ENCODE results near the gene CDC42EP5.
"Not testable (repeated sequence)": the region's sequence is repeated elsewhere in the genome, so short reads cannot be mapped to it uniquely, and the experiment has no call there.

CDC42EP5 gene, protein sequence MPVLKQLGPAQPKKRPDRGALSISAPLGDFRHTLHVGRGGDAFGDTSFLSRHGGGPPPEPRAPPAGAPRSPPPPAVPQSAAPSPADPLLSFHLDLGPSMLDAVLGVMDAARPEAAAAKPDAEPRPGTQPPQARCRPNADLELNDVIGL

DNA sequence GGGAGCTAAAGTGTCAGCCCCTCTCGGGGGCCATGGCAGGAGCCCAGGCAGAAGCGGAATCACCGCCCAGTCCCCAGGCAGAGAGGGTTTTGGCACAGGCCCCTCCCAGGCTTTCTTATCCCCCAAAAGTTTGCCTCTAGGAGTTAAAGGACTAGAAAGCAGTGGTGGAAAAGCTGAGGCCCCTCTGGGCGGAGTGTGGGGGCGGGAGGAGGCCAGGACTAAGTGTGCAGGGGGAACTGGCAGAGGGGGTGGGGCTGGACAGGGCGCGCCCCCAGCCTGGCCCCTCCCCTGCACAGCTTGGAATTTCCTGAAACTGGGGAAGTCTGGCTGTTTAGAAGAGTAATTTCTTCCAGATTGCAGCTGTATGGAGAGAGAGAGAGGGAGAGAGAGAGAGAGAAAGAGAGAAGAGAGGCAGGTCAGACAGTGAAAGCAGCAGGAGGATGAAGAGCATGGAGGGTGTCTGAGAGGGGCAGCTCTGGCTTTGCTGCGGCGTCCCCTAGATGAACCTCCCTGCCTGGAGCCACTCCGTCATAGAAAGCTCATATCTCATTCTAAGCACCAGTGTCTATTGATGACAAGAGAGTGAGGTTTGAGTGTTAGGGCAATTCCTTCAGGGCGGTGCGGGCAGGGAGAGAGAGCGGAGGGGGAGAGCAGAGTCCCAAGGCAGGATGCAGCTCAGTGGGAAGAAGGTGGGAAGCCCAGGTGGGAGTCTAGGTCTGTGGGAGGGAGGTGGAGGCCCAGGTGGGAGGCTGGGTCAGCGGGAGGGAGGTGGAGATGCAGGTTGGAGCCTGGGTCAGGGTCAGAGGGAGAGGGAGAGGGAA, at the start of gene CDC42EP5:
CDC42EP5 (minus strand) TSS at position 226 of the 821 bp plus-strand sequence. CDS start 7,749 bp downstream, outside the sequence.
- peak; percentile 97 for DNase-seq

DNA sequence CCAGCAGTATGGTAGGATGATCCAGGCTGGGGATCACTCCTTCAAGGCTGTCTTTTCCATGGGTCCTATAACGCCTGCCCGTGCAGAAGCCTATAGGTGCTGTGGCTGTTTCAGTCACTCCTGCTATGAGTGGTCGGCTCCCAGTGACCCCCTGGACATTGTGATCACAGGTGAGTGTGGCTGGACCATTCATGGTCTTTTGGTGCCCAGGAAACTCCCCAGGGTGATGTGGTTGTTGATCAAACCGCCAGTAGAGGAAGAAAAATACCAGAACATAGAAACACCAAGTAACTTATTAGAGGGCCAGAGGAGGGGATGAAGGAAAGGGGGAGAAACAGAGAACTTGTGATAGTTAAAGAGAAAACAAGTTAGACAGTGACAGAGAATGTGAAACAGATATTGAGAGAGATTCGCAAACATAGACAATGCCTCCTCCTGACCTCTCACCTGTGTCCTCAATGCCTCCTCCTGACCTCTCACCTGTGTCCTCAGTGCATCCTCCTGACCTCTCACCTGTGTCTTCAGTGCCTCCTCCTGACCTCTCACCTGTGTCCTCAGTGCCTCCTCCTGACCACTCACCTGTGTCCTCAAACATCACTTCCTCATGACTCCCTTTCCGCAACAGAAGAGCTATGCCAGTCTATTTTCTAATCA, 48.9 kb upstream of the CDC42EP5 start:
- DNase-seq, result no peak

GRCh38 chr19:54521022-54521859, 48.1 kb upstream of the CDC42EP5 start:
- DNase-seq, result no peak

DNA sequence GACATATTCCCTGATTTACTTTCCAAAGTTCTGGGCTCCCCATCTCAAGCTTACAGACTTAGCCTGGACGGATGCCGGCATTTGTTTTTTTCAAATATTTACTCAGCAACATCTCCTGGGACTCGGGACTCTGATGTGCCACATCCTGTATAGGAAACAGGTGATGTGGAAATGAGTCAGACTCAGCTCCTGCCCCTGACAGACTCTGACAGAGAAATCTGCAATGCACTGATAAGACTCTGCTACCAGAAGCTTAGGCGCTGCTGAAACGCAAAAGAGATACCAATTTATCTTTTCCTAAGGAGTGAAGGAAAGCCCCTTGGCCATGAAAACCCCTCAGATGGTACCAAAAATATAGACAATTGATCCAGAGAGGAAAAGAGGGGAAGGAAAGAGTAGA, 45.7 kb upstream of the CDC42EP5 start:
- DNase-seq, result no peak

- DNase-seq, result peak; percentile 76
These were observed 44.4 kb upstream of the CDC42EP5 start for GRCh38 chr19:54517483-54517882.

DNA sequence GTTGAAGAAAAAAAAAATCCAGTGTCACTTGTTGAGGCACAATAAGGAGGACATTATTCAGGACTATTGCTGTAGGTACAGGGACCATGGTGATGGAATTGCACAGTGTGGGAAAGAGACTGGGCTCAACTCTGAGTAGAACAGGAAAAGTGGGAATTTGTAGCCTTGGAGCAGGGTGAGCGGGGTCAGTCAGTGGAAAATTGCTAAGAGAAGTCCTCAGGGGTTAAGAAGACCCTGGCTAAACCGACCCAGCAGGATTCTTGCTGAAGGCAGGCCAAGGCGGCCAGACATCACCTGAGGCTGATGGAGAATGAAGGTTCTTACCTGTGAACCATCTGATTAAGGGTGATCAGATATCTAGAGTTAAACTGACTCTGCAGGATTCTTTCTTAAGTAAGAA, 42.1 kb upstream of the CDC42EP5 start:
- no peak for DNase-seq

GRCh38 chr19:54509200-54509940, 36.3 kb upstream of the CDC42EP5 start:
- DNase-seq, result not testable (repeated sequence)

DNA sequence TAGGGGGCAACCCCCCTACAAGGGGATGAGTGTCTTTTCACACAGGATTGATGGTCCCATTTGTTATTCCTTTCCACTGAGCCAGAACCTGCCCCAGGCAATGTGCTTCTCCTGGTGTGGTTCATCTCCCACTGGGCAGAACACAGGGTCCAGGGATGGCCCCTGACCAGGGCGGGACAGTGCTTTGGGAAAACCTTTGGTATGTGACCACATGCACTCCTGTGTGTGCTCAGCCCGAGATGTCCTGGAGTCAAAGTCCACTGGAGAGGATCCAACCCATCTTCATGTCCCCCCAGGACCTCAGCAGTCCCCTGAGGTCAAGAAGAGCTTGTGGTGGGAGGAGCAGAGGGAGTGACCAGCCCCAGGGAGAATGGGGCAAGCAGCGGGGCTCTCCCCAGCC, 35.4 kb upstream of the CDC42EP5 start:
- DNase-seq, result not testable (repeated sequence)

- DNase-seq, result no peak
These were observed 34.7 kb upstream of the CDC42EP5 start for GRCh38 chr19:54507824-54508223.

GRCh38 chr19:54507038-54507717, 34.1 kb upstream of the CDC42EP5 start:
- DNase-seq, result not testable (repeated sequence)

DNA sequence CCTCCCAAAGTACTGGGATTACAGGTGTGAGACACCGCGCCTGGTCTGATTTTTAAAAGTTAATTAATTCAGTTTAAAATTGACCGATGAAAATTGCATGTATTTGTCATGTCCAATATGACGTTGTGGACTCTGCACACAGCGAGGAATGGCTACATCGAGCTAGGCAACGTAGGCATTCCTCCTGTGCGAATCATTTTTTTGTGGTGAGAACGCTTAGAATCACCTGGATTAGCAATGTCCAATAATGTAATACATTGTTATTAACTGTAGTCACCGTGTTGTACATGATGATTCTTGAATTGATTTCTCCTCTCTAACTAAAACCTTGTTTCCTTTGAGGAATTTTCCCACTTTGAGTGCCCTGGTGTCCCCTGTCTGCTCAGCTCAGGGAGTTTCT, 33.0 kb upstream of the CDC42EP5 start:
- no peak for DNase-seq

DNA sequence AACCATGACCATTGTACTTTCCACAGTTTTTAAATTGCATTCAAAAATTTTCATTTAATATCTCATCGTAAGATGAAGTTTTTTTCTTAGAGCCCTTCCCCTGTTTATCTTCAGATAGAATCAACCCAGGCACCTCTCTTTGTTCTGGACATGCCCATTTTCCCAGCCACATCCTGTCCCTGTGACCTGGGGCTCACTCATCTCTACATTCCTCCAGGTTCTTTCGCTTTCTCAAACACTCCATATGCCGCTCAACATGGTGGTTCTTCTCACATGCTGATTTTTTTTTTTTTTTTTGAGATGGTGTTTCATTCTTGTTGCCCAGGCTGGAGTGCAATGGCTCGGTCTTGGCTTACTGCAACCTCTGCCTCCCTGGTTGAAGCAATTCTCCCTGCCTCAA, 32.4 kb upstream of the CDC42EP5 start:
- not testable (repeated sequence) for DNase-seq

DNA sequence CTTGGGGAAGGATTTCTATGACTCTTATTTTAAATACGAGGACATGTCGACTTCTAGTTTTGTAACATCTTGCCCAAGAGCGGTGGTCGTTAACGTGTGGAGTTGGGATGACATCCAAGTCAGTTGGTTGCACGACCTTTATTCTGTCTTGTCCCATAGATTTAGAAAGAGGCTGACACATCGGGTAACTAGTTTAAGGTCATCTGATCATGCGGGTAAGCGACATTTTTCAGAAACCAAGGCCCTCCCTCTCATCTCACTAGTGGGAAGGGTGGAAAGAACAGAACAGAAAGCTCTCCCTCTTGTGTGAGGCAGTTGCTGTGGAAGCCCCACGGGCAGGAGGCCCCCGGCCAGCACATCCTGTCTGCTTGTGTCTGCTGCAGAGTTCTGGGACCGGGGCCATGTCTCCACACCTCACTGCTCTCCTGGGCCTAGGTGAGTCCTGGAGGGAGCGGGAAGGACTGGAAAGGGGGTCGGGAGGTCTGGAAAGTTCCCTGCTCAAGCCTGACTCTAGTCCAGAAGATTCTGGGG, 29.5 kb upstream of the CDC42EP5 start, which contains the start of gene LAIR2:
LAIR2 (plus strand) TSS at position 314 of the 531 bp plus-strand sequence; CDS start at position 402, 88 bp downstream.
- DNase-seq, result no peak

DNA sequence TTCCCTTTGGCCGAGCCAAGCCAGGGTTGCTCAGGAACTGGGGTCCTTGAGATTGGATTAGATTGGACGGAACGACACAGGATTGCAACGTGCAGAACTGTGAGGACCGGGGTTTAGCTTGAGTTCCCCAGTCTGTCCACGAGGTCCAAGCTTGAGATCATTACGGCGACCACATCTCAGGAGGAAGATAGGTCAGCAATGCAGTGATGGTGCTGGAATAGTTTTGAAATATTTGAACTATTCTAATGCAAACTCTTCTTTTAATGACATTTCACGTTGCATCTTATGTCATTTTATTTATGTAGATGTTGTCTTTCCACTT, 25.3 kb upstream of the CDC42EP5 start:
- not testable (repeated sequence) for DNase-seq

- DNase-seq, result not testable (repeated sequence)
These were observed 24.8 kb upstream of the CDC42EP5 start for GRCh38 chr19:54497747-54498450.

DNA sequence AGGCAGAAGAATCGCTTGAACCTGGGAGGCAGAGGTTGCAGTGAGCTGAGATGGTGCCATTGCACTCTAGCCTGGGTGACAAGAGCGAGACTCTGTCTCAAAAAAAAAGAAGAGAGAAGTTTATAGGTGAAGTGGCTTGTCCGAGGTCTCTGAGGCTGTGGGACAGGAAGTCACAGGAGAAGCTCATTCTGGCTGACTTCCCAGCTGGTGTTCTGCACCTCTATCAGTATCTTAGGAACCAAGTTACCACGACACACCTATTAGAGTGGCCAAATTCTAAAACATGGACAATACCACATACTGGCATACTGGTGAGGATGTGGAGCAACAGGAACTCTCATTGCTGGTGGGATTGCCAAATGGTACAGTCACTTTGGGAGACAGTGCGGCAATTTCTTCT, 22.2 kb upstream of the CDC42EP5 start:
- not testable (repeated sequence) for DNase-seq

- no peak for DNase-seq
These were observed 21.0 kb upstream of the CDC42EP5 start for GRCh38 chr19:54493967-54494585.

- DNase-seq, result not testable (repeated sequence)
These were observed 20.0 kb upstream of the CDC42EP5 start for GRCh38 chr19:54493056-54493455.

- no peak for DNase-seq
These were observed 19.5 kb upstream of the CDC42EP5 start for GRCh38 chr19:54492568-54492967.

DNA sequence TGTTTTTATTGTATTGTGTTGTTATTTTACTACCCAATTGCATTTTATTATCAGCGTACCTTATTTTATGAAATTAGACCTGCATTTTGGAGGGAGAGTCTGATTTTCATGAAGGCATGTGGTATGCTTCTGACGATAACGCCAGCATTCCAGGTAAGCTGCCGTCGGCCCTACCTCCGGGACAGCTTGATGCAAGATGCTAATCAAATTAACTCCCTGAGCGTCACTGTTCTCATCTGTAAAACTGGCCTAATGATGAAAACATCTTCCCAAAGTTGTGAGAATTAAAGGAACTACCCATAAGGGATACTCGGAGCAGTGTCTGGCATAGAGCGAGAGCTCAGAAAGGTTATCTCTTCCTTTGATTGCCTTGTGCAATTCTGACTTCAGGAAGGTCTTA, 16.7 kb upstream of the CDC42EP5 start:
- DNase-seq, result no peak

All from femur (tissue), 1 donor.